Smooth muscle cell (in vitro differentiated cells): Measurements from ENCODE around the gene ZNF83. TPM values are rescaled to one million over a fixed set of nuclear protein-coding genes. Genes with fewer than 3 reads are reported as not detected.

ENCODE experiments used
- DNase-seq: peaks from one replicate; lab custom pipeline; 2025; ENCODE audit not compliant: unreplicated experiment; lab: John Stamatoyannopoulos, UW
- H2AFZ ChIP-seq: fragments of 200-600 bp; sonication (generic); 2 replicates; pipeline ENCODE4 v1.6.0; 2016; ENCODE audit warnings: antibody characterized with exemption, low read depth, mild to moderate bottlenecking
- H3F3A ChIP-seq: fragments of 200-600 bp; sonication (generic); 2 replicates; pipeline ENCODE4 v1.6.0; 2017; ENCODE audit warnings: antibody characterized with exemption, low read depth
- H3K27ac ChIP-seq: fragments of 200-600 bp; sonication (generic); 2 replicates; pipeline ENCODE4 v1.5.1; 2016; ENCODE audit warnings: low read depth, mild to moderate bottlenecking
- H3K27me3 ChIP-seq: fragments of 200-600 bp; sonication (generic); 2 replicates; pipeline ENCODE4 v1.6.1; 2016; ENCODE audit warnings: low read depth, mild to moderate bottlenecking
- H3K36me3 ChIP-seq: fragments of 200-600 bp; sonication (generic); 2 replicates; pipeline ENCODE4 v1.5.1; 2016; ENCODE audit warnings: low read depth
- H3K4me1 ChIP-seq: fragments of 200-600 bp; sonication (generic); 2 replicates; pipeline ENCODE4 v1.5.1; 2016; ENCODE audit warnings: low read depth
- H3K4me2 ChIP-seq: fragments of 200-600 bp; sonication (generic); 2 replicates; pipeline ENCODE4 v1.6.0; 2016; ENCODE audit warnings: mild to moderate bottlenecking
- H3K4me3 ChIP-seq: fragments of 200-600 bp; sonication (generic); 2 replicates; pipeline ENCODE4 v1.5.1; 2016; ENCODE audit warnings: mild to moderate bottlenecking
- H3K79me2 ChIP-seq: fragments of 200-600 bp; sonication (generic); 2 replicates; pipeline ENCODE4 v1.6.0; 2016; ENCODE audit warnings: low read depth, mild to moderate bottlenecking
- H3K9ac ChIP-seq: fragments of 200-600 bp; sonication (generic); 2 replicates; pipeline ENCODE4 v1.6.0; 2016; ENCODE audit warnings: low read depth
- H3K9me3 ChIP-seq: fragments of 200-600 bp; sonication (generic); replicated peaks from 2 replicates; pipeline ENCODE4 v1.5.1; 2016; ENCODE audit warnings: low read depth
- H4K20me1 ChIP-seq: fragments of 200-600 bp; sonication (generic); 2 replicates; pipeline ENCODE4 v1.6.0; 2016; ENCODE audit warnings: low read depth
- CTCF ChIP-seq: fragments of 200-600 bp; sonication (generic); IDR thresholded peaks from 2 replicates; pipeline ENCODE4 v1.5.1; 2017; ENCODE audit warnings: borderline replicate concordance, mild to moderate bottlenecking, antibody characterized with exemption; ENCODE audit not compliant: insufficient read depth, poor library complexity, severe bottlenecking
- WGBS: methylation state at CpG from one replicate; pipeline ENCODE4 v1.1.7; 2016; ENCODE audit warnings: low lambda C conversion rate; 5-methylcytosine and 5-hydroxymethylcytosine counted together
- polyA plus RNA-seq: library from polyadenylated mRNA; unstranded; fragments of >200 nt; fragmentation: Nextera tagmentation; extraction: Ambion mirVana; gene quantifications from 2 replicates; pipeline ENCODE4 v1.2.1, GENCODE V29; 2016
- total RNA-seq: library from RNA; depleted of rRNA; stranded (reverse); fragments of >200 nt; gene quantifications from 2 replicates; pipeline ENCODE4 v1.2.3, GENCODE V29; 2014

Gene ZNF83
- total and polyA plus RNA-seq, 2 experiments from 2014 or later: 20.6 to 60.0 TPM

DNA sequence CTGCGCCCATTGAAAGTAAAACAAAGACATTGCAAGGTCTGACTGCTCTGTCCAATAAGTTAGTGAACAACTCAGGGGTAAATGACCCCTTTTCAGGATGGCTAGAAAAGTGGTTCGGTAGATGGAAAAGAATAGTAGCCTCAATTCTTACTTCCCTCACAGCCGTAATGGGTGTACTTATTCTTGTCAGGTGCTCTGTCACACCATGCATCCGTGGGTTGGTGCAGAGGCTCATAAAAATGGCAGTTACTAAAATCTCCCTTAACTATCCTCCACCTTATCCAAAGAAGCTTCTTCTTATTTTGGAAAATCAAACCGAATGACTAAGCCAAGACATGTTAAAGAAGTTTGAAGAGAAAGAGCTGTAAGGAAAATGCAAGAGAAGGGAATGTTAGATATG lies 31.4 kb upstream of the ZNF83 start:
- no peaks in the 10 kb centered on the region for H3F3A ChIP-seq
- no peak for DNase-seq
- H3K9ac ChIP-seq: peak overlapping the region; percentile 68
- peaks cover 85% of the 10 kb centered on the region for H3K79me2 ChIP-seq
- no peak overlapping the region for H3K4me2 ChIP-seq
- no peaks in the 10 kb centered on the region for H3K36me3 ChIP-seq
- H4K20me1 ChIP-seq: peaks cover 18% of the 10 kb centered on the region
- H3K4me3 ChIP-seq: no peak overlapping the region
- 94% methylated on average over 5 of the region's 5 CpGs for WGBS
- no peak for TF ChIP-seq CTCF
- H3K27me3 ChIP-seq: no peaks in the 10 kb centered on the region
- no peaks in the 10 kb centered on the region for H3K9me3 ChIP-seq
- peaks cover 8% of the 10 kb centered on the region for H3K4me1 ChIP-seq
- H3K27ac ChIP-seq: peak overlapping the region; percentile 92
- no peak overlapping the region for H2AFZ ChIP-seq

GRCh38 chr19:52667972-52668371 lies 29.8 kb upstream of the ZNF83 start:
- H4K20me1 ChIP-seq: peaks cover 12% of the 10 kb centered on the region
- no peak for DNase-seq
- H3K4me2 ChIP-seq: no peak overlapping the region
- peaks cover 8% of the 10 kb centered on the region for H3K4me1 ChIP-seq
- no peaks in the 10 kb centered on the region for H3K9me3 ChIP-seq
- no peak overlapping the region for H2AFZ ChIP-seq
- TF ChIP-seq CTCF: no peak
- peaks cover 84% of the 10 kb centered on the region for H3K79me2 ChIP-seq
- WGBS: 86% methylated on average over 6 of the region's 6 CpGs
- no peaks in the 10 kb centered on the region for H3F3A ChIP-seq
- peak overlapping the region; percentile 92 for H3K27ac ChIP-seq
- no peak overlapping the region for H3K9ac ChIP-seq
- no peaks in the 10 kb centered on the region for H3K36me3 ChIP-seq
- no peak overlapping the region for H3K4me3 ChIP-seq
- no peaks in the 10 kb centered on the region for H3K27me3 ChIP-seq

DNA sequence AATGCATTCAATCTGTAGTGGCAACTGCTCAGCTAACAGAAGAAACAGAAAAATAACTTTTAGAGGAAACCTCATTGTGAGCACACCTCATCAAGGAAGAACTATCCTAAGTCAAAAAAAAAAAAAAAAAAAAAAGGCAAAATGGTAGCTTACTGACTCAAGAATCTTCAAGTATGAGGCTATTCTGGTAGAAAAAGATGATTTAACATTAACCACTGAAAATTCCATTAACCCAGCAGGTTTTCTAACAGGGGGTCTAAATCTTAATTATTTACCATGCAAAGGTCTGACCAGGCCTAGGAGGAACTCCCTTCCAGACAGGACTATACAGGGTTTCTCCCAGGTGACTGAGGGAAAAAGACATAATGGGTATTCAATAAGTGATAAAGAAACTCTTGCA lies 28.4 kb upstream of the ZNF83 start:
- Histone ChIP-seq H3F3A (no peaks in the 10 kb centered on the region), H3K4me2 (no peak overlapping the region), H3K4me3 (no peak overlapping the region), H3K4me1 (peaks cover 8% of the 10 kb centered on the region), H2AFZ (no peak overlapping the region), H3K27me3 (no peaks in the 10 kb centered on the region), H3K9ac (no peak overlapping the region), H3K9me3 (no peaks in the 10 kb centered on the region), H3K79me2 (peaks cover 69% of the 10 kb centered on the region), H3K36me3 (no peaks in the 10 kb centered on the region), H4K20me1 (peaks cover 11% of the 10 kb centered on the region), H3K27ac (peak overlapping the region; percentile 92)
- DNase-seq: no peak
- TF ChIP-seq CTCF: no peak

- Histone ChIP-seq H3K4me1 (peaks cover 8% of the 10 kb centered on the region), H3K27ac (peak overlapping the region; percentile 92), H3K4me3 (no peak overlapping the region), H3K79me2 (peaks cover 60% of the 10 kb centered on the region), H3K36me3 (no peaks in the 10 kb centered on the region), H3K9ac (peak overlapping the region; percentile 61), H3K4me2 (no peak overlapping the region), H4K20me1 (peaks cover 9% of the 10 kb centered on the region), H2AFZ (no peak overlapping the region), H3F3A (no peaks in the 10 kb centered on the region), H3K27me3 (no peaks in the 10 kb centered on the region), H3K9me3 (no peaks in the 10 kb centered on the region)
- no peak for DNase-seq
- no peak for TF ChIP-seq CTCF
- WGBS: 57% methylated on average over 6 of the region's 6 CpGs
Measured at GRCh38 chr19:52665529-52665928, 27.4 kb upstream of the ZNF83 start.
